HCT116 (cell line): Measurements from ENCODE around the gene SLC38A9. TPM values are rescaled to one million over a fixed set of nuclear protein-coding genes. Genes with fewer than 3 reads are reported as not detected.

Experiments used
- ATAC-seq: fragments of 200-7000 bp; cut with Tn5 transposase; 2 replicates; pipeline ENCODE4 v1.9.1; 2020; ENCODE audit warnings: mild to moderate bottlenecking, moderate library complexity
- BruUV-seq: library from RNA; stranded (reverse); fragments of 400-500 nt; replicated peaks from 2 replicates; lab custom pipeline; 2021; lab: Mats Ljungman, UMichigan
- CTCF ChIA-PET: fragments of 300-600 bp; sonication (Branson Sonifier 250); formaldehyde crosslinking; loops from one replicate; lab custom pipeline; 2021; ENCODE audit warnings: antibody characterized with exemption; lab: Charles Lee
- POLR2A ChIA-PET: fragments of 300-600, 350-600 bp; sonication (Branson Sonifier 250); formaldehyde crosslinking; loops from one replicate; lab custom pipeline; 2021; ENCODE audit warnings: antibody characterized with exemption; lab: Charles Lee
- RAD21 ChIA-PET, 2 experiments: fragments of 300-600 bp; sonication (Branson Sonifier 250); formaldehyde crosslinking; loops; one replicate each; lab custom pipeline; 2023; ENCODE audit warnings: low total read pairs in 2 of 2; ENCODE audit not compliant: uncharacterized antibody in 2 of 2, unreplicated experiment in 2 of 2, low non-redundant PET in 1 of 2; lab: Charles Lee
- DNase-seq: peaks from one replicate; pipeline ENCODE4 v3.0.0-alpha.2; 2010; ENCODE audit warnings: low read depth, low spot score
- H2AFZ ChIP-seq: fragments of 200-600 bp; shearing (Covaris generic), sonication (generic); 2 replicates; pipeline ENCODE4 v1.6.1; 2017; ENCODE audit warnings: low read depth, mixed run types, mixed read lengths, antibody characterized with exemption, low read length; ENCODE audit not compliant: poor library complexity, severe bottlenecking
- H3K27ac ChIP-seq: 2 replicates; pipeline ENCODE4 v1.5.1; 2012; ENCODE audit warnings: low read depth, low read length
- H3K27me3 ChIP-seq: fragments of 200-600 bp; sonication (generic); 2 replicates; pipeline ENCODE4 v1.6.1; 2016; ENCODE audit warnings: mixed run types, low read length, mixed read lengths; ENCODE audit not compliant: insufficient read depth
- H3K36me3 ChIP-seq, 2 experiments: fragments of 200-500 bp in 1 of 2; fragments of 200-600 bp in 1 of 2; sonication (Bioruptor generic) in 1 of 2; sonication (generic) in 1 of 2; 2 replicates each; pipeline versions ENCODE4 v1.5.1 to v1.6.1; 2014 to 2016; ENCODE audit warnings: low read length in 2 of 2, inconsistent platforms in 1 of 2, mixed read lengths in 1 of 2, mixed run types in 1 of 2; ENCODE audit not compliant: insufficient read depth in 2 of 2, control insufficient read depth in 1 of 2
- H3K4me1 ChIP-seq, 2 experiments: fragments of 200-600 bp in 1 of 2; sonication (generic) in 1 of 2; 2 replicates each; pipeline versions ENCODE4 v1.5.1 to v1.6.1; 2012 to 2017; ENCODE audit warnings: low read length in 2 of 2, inconsistent platforms in 1 of 2, mild to moderate bottlenecking in 1 of 2, mixed read lengths in 1 of 2, mixed run types in 1 of 2, moderate library complexity in 1 of 2; ENCODE audit not compliant: insufficient read depth in 2 of 2, control insufficient read depth in 1 of 2
- H3K4me2 ChIP-seq: fragments of 200-600 bp; sonication (generic); 2 replicates; pipeline ENCODE4 v1.6.1; 2017; ENCODE audit warnings: mixed run types, low read length, mixed read lengths
- H3K4me3 ChIP-seq, 2 experiments: fragments of 200-600 bp in 1 of 2; sonication (generic) in 1 of 2; replicated peaks in 1 of 2; 2 replicates each; pipeline ENCODE4 v1.5.1; 2011 to 2016; ENCODE audit warnings: low read length in 2 of 2, control low read depth in 1 of 2, low read depth in 1 of 2, mild to moderate bottlenecking in 1 of 2, mixed read lengths in 1 of 2, mixed run types in 1 of 2
- H3K79me2 ChIP-seq: fragments of 200-600 bp; sonication (generic); 2 replicates; pipeline ENCODE4 v1.6.1; 2017; ENCODE audit warnings: mild to moderate bottlenecking, mixed run types, low read length, moderate library complexity, mixed read lengths; ENCODE audit not compliant: insufficient read depth
- H3K9ac ChIP-seq: fragments of 200-600 bp; sonication (generic); 2 replicates; pipeline ENCODE4 v1.6.1; 2016; ENCODE audit warnings: low read length, mixed read lengths
- H3K9me2 ChIP-seq: fragments of 200-600 bp; sonication (generic), shearing (Covaris generic); 2 replicates; pipeline ENCODE4 v1.6.1; 2017; ENCODE audit warnings: mixed run types, mild to moderate bottlenecking, moderate library complexity; ENCODE audit not compliant: insufficient read depth
- H3K9me3 ChIP-seq, 2 experiments: fragments of 200-500 bp in 1 of 2; fragments of 200-600 bp in 1 of 2; sonication (Bioruptor generic) in 1 of 2; sonication (generic) in 1 of 2; 2 replicates each; pipeline ENCODE4 v1.6.1; 2014 to 2017; ENCODE audit warnings: low read length in 2 of 2, mixed read lengths in 2 of 2, inconsistent platforms in 1 of 2, low read depth in 1 of 2, mild to moderate bottlenecking in 1 of 2, mixed run types in 1 of 2, moderate library complexity in 1 of 2; ENCODE audit not compliant: control insufficient read depth in 1 of 2, insufficient read depth in 1 of 2
- H4K20me1 ChIP-seq: fragments of 200-600 bp; sonication (generic), shearing (Covaris generic); 2 replicates; pipeline ENCODE4 v1.6.1; 2017; ENCODE audit warnings: mixed run types, mild to moderate bottlenecking, moderate library complexity; ENCODE audit not compliant: insufficient read depth
- ATF3 ChIP-seq: IDR thresholded peaks from 2 replicates; pipeline ENCODE4 v1.6.1; 2012
- CBX3 ChIP-seq: IDR thresholded peaks from 2 replicates; pipeline ENCODE4 v1.6.1; 2012; ENCODE audit warnings: low read depth
- ELF1 ChIP-seq: IDR thresholded peaks from 2 replicates; pipeline ENCODE4 v1.6.1; 2012; ENCODE audit warnings: low read depth, borderline replicate concordance
- EZH2 ChIP-seq: fragments of 200-600 bp; sonication (generic); IDR thresholded peaks from 2 replicates; pipeline ENCODE4 v1.6.1; 2017; ENCODE audit warnings: antibody characterized with exemption, mixed run types
- JUND ChIP-seq: IDR thresholded peaks from 2 replicates; pipeline ENCODE4 v1.6.1; 2012
- POLR2A ChIP-seq: IDR thresholded peaks from 2 replicates; pipeline ENCODE4 v1.7.0; 2011; ENCODE audit warnings: borderline replicate concordance; ENCODE audit not compliant: insufficient read depth, insufficient read length; ENCODE audit errors: extremely low read depth
- SRF ChIP-seq: IDR thresholded peaks from 2 replicates; pipeline ENCODE4 v1.6.1; 2012; ENCODE audit warnings: low read depth
- TCF7L2 ChIP-seq: IDR thresholded peaks from 2 replicates; pipeline ENCODE4 v1.7.0; 2011; ENCODE audit warnings: borderline replicate concordance, inconsistent platforms; ENCODE audit not compliant: insufficient read depth, insufficient read length; ENCODE audit errors: extremely low read depth
- ZNF274 ChIP-seq: fragments of 200-500 bp; sonication (Bioruptor generic); IDR thresholded peaks from 2 replicates; pipeline ENCODE4 v1.6.1; 2014; ENCODE audit warnings: mild to moderate bottlenecking, low read depth, low read length, inconsistent platforms
- intact Hi-C: fragments of 100-400 bp; cut with micrococcal nuclease; formaldehyde crosslinking; loops from 2 replicates; pipeline ENCODE4 v1.10.0; 2022
- total RNA-seq: library from RNA; stranded (reverse); gene quantifications from one replicate; pipeline ENCODE4 v1.2.1, GENCODE V29; 2021; ENCODE audit not compliant: unreplicated experiment
- TF ChIP-seq, protein P1 (sequence below): IDR thresholded peaks from 2 replicates; pipeline ENCODE4 v1.6.1; 2011; ENCODE audit warnings: mild to moderate bottlenecking, low read length, moderate library complexity; ENCODE audit not compliant: insufficient replicate concordance; ENCODE audit errors: extremely low read depth
- TF ChIP-seq, protein P2 (sequence below): IDR thresholded peaks from 2 replicates; pipeline ENCODE4 v1.6.1; 2012

SLC38A9 gene
- total RNA-seq, 1 experiment from 2014 or later = 12.6 TPM

DNA sequence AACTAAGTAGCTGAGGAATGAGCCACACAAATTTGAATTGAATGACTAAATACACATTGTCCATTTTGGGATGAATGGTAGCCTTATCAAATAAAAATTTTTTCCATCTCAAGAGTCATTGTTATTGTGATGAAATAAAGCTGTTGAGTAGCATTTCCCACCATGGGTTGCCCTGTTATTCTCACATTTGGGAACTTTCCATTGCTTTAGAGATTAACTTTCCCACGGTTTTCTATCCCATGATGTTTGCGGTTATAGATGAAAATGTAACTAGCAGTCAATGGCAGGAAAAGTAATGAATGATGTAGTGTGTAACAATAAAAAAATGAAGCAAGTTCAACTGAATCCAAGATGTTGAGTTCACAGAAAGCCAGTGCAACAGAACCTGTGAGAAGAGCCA lies 117.5 kb downstream of the SLC38A9 start:
- Histone ChIP-seq H3K4me1 (peaks cover 16 to 22% of the 10 kb centered on the region in 2 experiments), H3K4me2 (no peak overlapping the region), H4K20me1 (no peaks in the 10 kb centered on the region), H3K79me2 (no peaks in the 10 kb centered on the region), H3K27ac (no peak overlapping the region), H3K27me3 (no peaks in the 10 kb centered on the region), H3K9me2 (no peaks in the 10 kb centered on the region), H3K36me3 (no peaks in the 10 kb centered on the region), H3K9ac (no peak overlapping the region), H3K9me3 (no peaks in the 10 kb centered on the region), H3K4me3 (no peak overlapping the region), H2AFZ (no peak overlapping the region)
- no peak for DNase-seq
- CTCF ChIA-PET = no interaction called here
- no peak for ATAC-seq
- BruUV-seq = no TSS peak
- POLR2A ChIA-PET = no interaction called here
- TF ChIP-seq ATF3 (no peak), ELF1 (no peak), CBX3 (no peak), EZH2 (no peak), JUND (no peak), POLR2A (no peak), TCF7L2 (no peak), ZNF274 (no peak), SRF (no peak)
- TF ChIP-seq, protein P1, sequence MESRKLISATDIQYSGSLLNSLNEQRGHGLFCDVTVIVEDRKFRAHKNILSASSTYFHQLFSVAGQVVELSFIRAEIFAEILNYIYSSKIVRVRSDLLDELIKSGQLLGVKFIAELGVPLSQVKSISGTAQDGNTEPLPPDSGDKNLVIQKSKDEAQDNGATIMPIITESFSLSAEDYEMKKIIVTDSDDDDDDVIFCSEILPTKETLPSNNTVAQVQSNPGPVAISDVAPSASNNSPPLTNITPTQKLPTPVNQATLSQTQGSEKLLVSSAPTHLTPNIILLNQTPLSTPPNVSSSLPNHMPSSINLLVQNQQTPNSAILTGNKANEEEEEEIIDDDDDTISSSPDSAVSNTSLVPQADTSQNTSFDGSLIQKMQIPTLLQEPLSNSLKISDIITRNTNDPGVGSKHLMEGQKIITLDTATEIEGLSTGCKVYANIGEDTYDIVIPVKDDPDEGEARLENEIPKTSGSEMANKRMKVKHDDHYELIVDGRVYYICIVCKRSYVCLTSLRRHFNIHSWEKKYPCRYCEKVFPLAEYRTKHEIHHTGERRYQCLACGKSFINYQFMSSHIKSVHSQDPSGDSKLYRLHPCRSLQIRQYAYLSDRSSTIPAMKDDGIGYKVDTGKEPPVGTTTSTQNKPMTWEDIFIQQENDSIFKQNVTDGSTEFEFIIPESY = no peak
- TF ChIP-seq, protein P2, sequence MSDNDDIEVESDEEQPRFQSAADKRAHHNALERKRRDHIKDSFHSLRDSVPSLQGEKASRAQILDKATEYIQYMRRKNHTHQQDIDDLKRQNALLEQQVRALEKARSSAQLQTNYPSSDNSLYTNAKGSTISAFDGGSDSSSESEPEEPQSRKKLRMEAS = no peak
- RAD21 ChIA-PET = no interaction called here
- intact Hi-C loops = no loop called here
